ENCODE data around the gene OSBPL9. TPM values are rescaled to one million over a fixed set of nuclear protein-coding genes. Genes with fewer than 3 reads are reported as not detected.

OSBPL9 gene
- total RNA-seq, 1 experiment from 2014 or later: 52.6 TPM

- H3K36me3 ChIP-seq (ENCODE audit: control insufficient read depth in 1 of 2, insufficient read depth in 2 of 2, low read length in 2 of 2): no peaks in the 10 kb centered on the region
- CTCF ChIA-PET: no interaction called here
- no peaks in the 10 kb centered on the region for H3K9me2 ChIP-seq (ENCODE audit: insufficient read depth)
- intact Hi-C loops (cut with micrococcal nuclease): loop anchor here (2.0 to 5.0 kb wide), 2 partner anchors 49 to 200 kb away; partner anchors contain the start of gene OSBPL9
- H4K20me1 ChIP-seq (ENCODE audit: insufficient read depth): no peaks in the 10 kb centered on the region
- peaks cover 38 to 50% of the 10 kb centered on the region in 2 experiments for H3K4me1 ChIP-seq (ENCODE audit: control insufficient read depth in 1 of 2, insufficient read depth in 2 of 2, low read length in 2 of 2)
- no peaks in the 10 kb centered on the region for H3K27me3 ChIP-seq (ENCODE audit: insufficient read depth, low read length)
- ATAC-seq (no peak), DNase-seq (ENCODE audit: low read depth, low spot score) (no peak)
- POLR2A ChIA-PET: no interaction called here
- H3K4me2 ChIP-seq (ENCODE audit: low read length): no peak overlapping the region
- RAD21 ChIA-PET (ENCODE audit: low non-redundant PET in 1 of 2, low total read pairs in 2 of 2, uncharacterized antibody in 2 of 2, unreplicated experiment in 2 of 2): no interaction called here
- H3K9ac ChIP-seq (ENCODE audit: low read length): no peak overlapping the region
- no peak overlapping the region for H2AFZ ChIP-seq (ENCODE audit: low read depth, low read length, poor library complexity, severe bottlenecking)
- TF ChIP-seq ELF1 (IDR thresholded peaks at IDR 0.05; ENCODE audit: borderline replicate concordance, low read depth): no peak
- TF ChIP-seq CTCF (IDR thresholded peaks at IDR 0.05 in 2 of 3, conservative IDR thresholded peaks at IDR 0.05 in 1 of 3; ENCODE audit: borderline replicate concordance in 1 of 3, insufficient read depth in 1 of 3, low read depth in 2 of 3, low read length in 2 of 3): no peak
- no peak for TF ChIP-seq EZH2 (IDR thresholded peaks at IDR 0.05)
- TF ChIP-seq REST (IDR thresholded peaks at IDR 0.05; ENCODE audit: low read depth): no peak
- no peak for TF ChIP-seq ZFX (IDR thresholded peaks at IDR 0.05)
- TF ChIP-seq RAD21 (IDR thresholded peaks at IDR 0.05; ENCODE audit: low read depth): no peak
- no peak for TF ChIP-seq CBX3 (IDR thresholded peaks at IDR 0.05; ENCODE audit: low read depth)
- TF ChIP-seq ZBTB33 (IDR thresholded peaks at IDR 0.05; ENCODE audit: extremely low read depth, insufficient replicate concordance, low read length): no peak
- no TSS peak for BruUV-seq (replicated peaks)
- H3K4me3 ChIP-seq (replicated peaks in 1 of 2; ENCODE audit: low read depth in 1 of 2, low read length in 2 of 2): no peak overlapping the region
- H3K27ac ChIP-seq (ENCODE audit: low read depth, low read length): no peak overlapping the region
- no peaks in the 10 kb centered on the region for H3K9me3 ChIP-seq (ENCODE audit: control insufficient read depth in 1 of 2, insufficient read depth in 1 of 2, low read depth in 1 of 2, low read length in 2 of 2)
- H3K79me2 ChIP-seq (ENCODE audit: insufficient read depth, low read length): no peaks in the 10 kb centered on the region
Measured at GRCh38 chr1:51567653-51568052, 49.2 kb upstream of the OSBPL9 start.
